Liver (tissue), 9 donors: ENCODE data around the gene MYBPC2. TPM values are rescaled to one million over a fixed set of nuclear protein-coding genes. Genes with fewer than 3 reads are reported as not detected.

Experiments
- DNase-seq: peaks from one replicate; pipeline ENCODE4 v3.0.0-alpha.2; 2017; ENCODE audit warnings: low spot score
- H3K27ac ChIP-seq, 2 donors: one replicate each; pipeline ENCODE4 v1.7.0; 2013; ENCODE audit warnings: inconsistent platforms in 2 of 2, low read length in 2 of 2, control low read depth in 1 of 2, low read depth in 1 of 2, mild to moderate bottlenecking in 1 of 2
- H3K27me3 ChIP-seq, 4 donors: one replicate each; pipeline versions ENCODE4 v1.6.1 to v1.7.0; 2013; ENCODE audit warnings: low read length in 3 of 4, inconsistent platforms in 1 of 4, mild to moderate bottlenecking in 1 of 4, moderate library complexity in 1 of 4; ENCODE audit not compliant: control insufficient read depth in 4 of 4, insufficient read depth in 4 of 4
- H3K36me3 ChIP-seq, 4 donors: one replicate each; pipeline versions ENCODE4 v1.6.1 to v1.7.0; 2013; ENCODE audit warnings: low read length in 3 of 4, mild to moderate bottlenecking in 3 of 4, low read depth in 1 of 4, moderate library complexity in 1 of 4; ENCODE audit not compliant: control insufficient read depth in 4 of 4, insufficient read depth in 3 of 4
- H3K4me1 ChIP-seq, 4 donors: one replicate each; pipeline versions ENCODE4 v1.6.1 to v1.7.0; 2013; ENCODE audit warnings: low read length in 3 of 4, mild to moderate bottlenecking in 3 of 4, moderate library complexity in 1 of 4; ENCODE audit not compliant: control insufficient read depth in 4 of 4, insufficient read depth in 4 of 4
- H3K4me3 ChIP-seq, 3 donors: one replicate each; pipeline versions ENCODE4 v1.6.1 to v1.7.0; 2013; ENCODE audit warnings: low read length in 3 of 3, control low read depth in 1 of 3, low read depth in 1 of 3, mild to moderate bottlenecking in 1 of 3
- H3K9ac ChIP-seq, 2 donors: one replicate each; pipeline ENCODE4 v1.7.0; 2013; ENCODE audit warnings: low read length in 2 of 2, mild to moderate bottlenecking in 2 of 2, moderate library complexity in 2 of 2, control low read depth in 1 of 2, low read depth in 1 of 2
- H3K9me3 ChIP-seq, 4 donors: one replicate each; pipeline versions ENCODE4 v1.6.1 to v1.7.0; 2013; ENCODE audit warnings: low read length in 3 of 4; ENCODE audit not compliant: control insufficient read depth in 4 of 4
- CTCF ChIP-seq: fragments of 150-350 bp; IDR thresholded peaks from 2 replicates; pipeline ENCODE4 v1.5.1; 2017; ENCODE audit warnings: improper control_type of control experiment, low read depth, low read length; ENCODE audit not compliant: missing input control
- EGR1 ChIP-seq, 2 donors: IDR thresholded peaks; 2 replicates each; pipeline ENCODE4 v1.6.1; 2016 to 2018; ENCODE audit warnings: antibody characterized with exemption in 2 of 2, low read depth in 2 of 2
- GABPA ChIP-seq, 2 donors: IDR thresholded peaks in 1 of 2; conservative IDR thresholded peaks in 1 of 2; 2 replicates each; pipeline ENCODE4 v1.6.1; 2016; ENCODE audit warnings: antibody characterized with exemption in 2 of 2, mild to moderate bottlenecking in 1 of 2, moderate library complexity in 1 of 2
- HNF4A ChIP-seq, 2 donors: conservative IDR thresholded peaks; 2 replicates each; pipeline ENCODE4 v1.6.1; 2016; ENCODE audit warnings: antibody characterized with exemption in 2 of 2, mild to moderate bottlenecking in 2 of 2
- HNF4G ChIP-seq: IDR thresholded peaks from 2 replicates; pipeline ENCODE4 v1.6.1; 2016; ENCODE audit warnings: antibody characterized with exemption
- MAX ChIP-seq: IDR thresholded peaks from 2 replicates; pipeline ENCODE4 v1.6.1; 2016; ENCODE audit warnings: antibody characterized with exemption
- NR2F2 ChIP-seq: IDR thresholded peaks from 2 replicates; pipeline ENCODE4 v1.6.1; 2016; ENCODE audit warnings: antibody characterized with exemption
- REST ChIP-seq: IDR thresholded peaks from 2 replicates; pipeline ENCODE4 v1.6.1; 2016; ENCODE audit warnings: antibody characterized with exemption, mild to moderate bottlenecking
- RXRA ChIP-seq, 2 donors: IDR thresholded peaks; 2 replicates each; pipeline ENCODE4 v1.6.1; 2017 to 2018; ENCODE audit warnings: antibody characterized with exemption in 2 of 2, mild to moderate bottlenecking in 1 of 2
- SP1 ChIP-seq: IDR thresholded peaks from 2 replicates; pipeline ENCODE4 v1.6.1; 2018; ENCODE audit warnings: antibody characterized with exemption, mild to moderate bottlenecking
- TAF1 ChIP-seq: conservative IDR thresholded peaks from 2 replicates; pipeline ENCODE4 v1.6.1; 2016; ENCODE audit warnings: antibody characterized with exemption, mild to moderate bottlenecking
- YY1 ChIP-seq: IDR thresholded peaks from 2 replicates; pipeline ENCODE4 v1.6.1; 2016; ENCODE audit warnings: antibody characterized with exemption, mild to moderate bottlenecking
- ZBTB33 ChIP-seq: IDR thresholded peaks from 2 replicates; pipeline ENCODE4 v1.6.1; 2016; ENCODE audit warnings: antibody characterized with exemption
- WGBS: extraction: QIAGEN DNeasy Blood & Tissue Kit; methylation state at CpG from one replicate; pipeline ENCODE4 v1.1.7; 2013; 5-methylcytosine and 5-hydroxymethylcytosine counted together
- polyA plus RNA-seq, 2 donors: library from polyadenylated mRNA; stranded (reverse) in 1 of 2; unstranded in 1 of 2; fragments of 200-250 nt in 1 of 2; fragments of >200 nt in 1 of 2; fragmentation: Nextera tagmentation in 1 of 2; extraction: Ambion mirVana in 1 of 2; gene quantifications; one replicate each; pipeline versions ENCODE4 v1.2.1 to v1.2.3, GENCODE V29; 2013 to 2015
- total RNA-seq, 2 donors: library from RNA; depleted of rRNA; stranded (reverse); fragments of >200 nt; gene quantifications; one replicate each; pipeline ENCODE4 v1.2.3, GENCODE V29; 2014
- donor health status: healthy.
- donor health status: healthy.
- donor health status: healthy.
- donor health status: healthy.
- donor health status: healthy.

The MYBPC2 gene
- total and polyA plus RNA-seq, 4 donors = under 0.01 TPM; not detected in 3

DNA sequence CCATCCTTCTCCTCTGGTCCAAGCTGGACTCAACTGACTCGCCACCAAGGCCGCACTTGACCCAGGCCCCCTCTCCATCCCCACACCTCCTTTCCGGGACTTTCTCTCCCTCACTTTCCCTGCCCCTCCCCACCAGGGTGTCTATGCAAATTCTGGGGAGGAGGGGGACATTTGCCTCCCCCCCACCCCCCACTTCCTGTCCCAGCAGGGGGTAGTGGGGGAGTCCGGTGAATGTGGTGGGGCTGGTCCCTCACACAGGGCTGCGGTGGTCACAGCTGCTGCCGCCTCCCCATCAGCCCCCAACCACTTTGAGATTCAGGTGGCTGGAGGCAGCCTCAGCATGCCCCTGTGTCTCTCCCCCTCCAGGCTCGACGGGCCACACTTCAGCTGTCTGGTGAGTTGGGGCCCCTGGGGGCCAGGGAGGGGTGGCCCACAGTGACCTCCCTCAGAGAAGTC is 13.1 kb upstream of the MYBPC2 start:
- WGBS = 12% methylated on average over 8 of the region's 8 CpGs
- no peak overlapping the region for H3K27ac ChIP-seq
- no peaks in the 10 kb centered on the region for H3K36me3 ChIP-seq
- no peak overlapping the region for H3K9ac ChIP-seq
- no peaks in the 10 kb centered on the region for H3K4me1 ChIP-seq
- H3K9me3 ChIP-seq = no peaks in the 10 kb centered on the region
- H3K27me3 ChIP-seq = peaks cover 0 to 3% (median 0%) of the 10 kb centered on the region in 4 donors
- no peak overlapping the region for H3K4me3 ChIP-seq
- no peak for TF ChIP-seq SP1
- TF ChIP-seq HNF4A (conservative IDR thresholded peaks at IDR 0.05) = no peak
- TF ChIP-seq EGR1 (IDR thresholded peaks at IDR 0.05; ENCODE audit: low read depth in 2 of 2) = no peak
- TF ChIP-seq HNF4G = no peak
- no peak for TF ChIP-seq RXRA (IDR thresholded peaks at IDR 0.05)
- TF ChIP-seq MAX = no peak
- no peak for DNase-seq

- no peak for TF ChIP-seq NR2F2
- TF ChIP-seq REST = no peak
- TF ChIP-seq TAF1 = no peak
- no peak for TF ChIP-seq CTCF
- no peak for TF ChIP-seq HNF4G
- no peak for TF ChIP-seq RXRA (IDR thresholded peaks at IDR 0.05)
- TF ChIP-seq ZBTB33 = no peak
- no peak for TF ChIP-seq HNF4A (conservative IDR thresholded peaks at IDR 0.05)
- TF ChIP-seq GABPA (IDR thresholded peaks at IDR 0.05 in 1 of 2, conservative IDR thresholded peaks at IDR 0.05 in 1 of 2) = no peak
- TF ChIP-seq YY1 = no peak
- Histone ChIP-seq H3K9ac (no peak overlapping the region), H3K9me3 (no peaks in the 10 kb centered on the region), H3K4me1 (no peaks in the 10 kb centered on the region), H3K27me3 (peaks cover 0 to 3% (median 0%) of the 10 kb centered on the region in 4 donors), H3K27ac (no peak overlapping the region), H3K36me3 (no peaks in the 10 kb centered on the region), H3K4me3 (no peak overlapping the region)
- WGBS = 35% methylated on average over 3 of the region's 3 CpGs
- no peak for DNase-seq
Measured at GRCh38 chr19:50420127-50420526, 12.6 kb upstream of the MYBPC2 start.
